ENCODE measurements around the gene MRPL54.

DNA sequence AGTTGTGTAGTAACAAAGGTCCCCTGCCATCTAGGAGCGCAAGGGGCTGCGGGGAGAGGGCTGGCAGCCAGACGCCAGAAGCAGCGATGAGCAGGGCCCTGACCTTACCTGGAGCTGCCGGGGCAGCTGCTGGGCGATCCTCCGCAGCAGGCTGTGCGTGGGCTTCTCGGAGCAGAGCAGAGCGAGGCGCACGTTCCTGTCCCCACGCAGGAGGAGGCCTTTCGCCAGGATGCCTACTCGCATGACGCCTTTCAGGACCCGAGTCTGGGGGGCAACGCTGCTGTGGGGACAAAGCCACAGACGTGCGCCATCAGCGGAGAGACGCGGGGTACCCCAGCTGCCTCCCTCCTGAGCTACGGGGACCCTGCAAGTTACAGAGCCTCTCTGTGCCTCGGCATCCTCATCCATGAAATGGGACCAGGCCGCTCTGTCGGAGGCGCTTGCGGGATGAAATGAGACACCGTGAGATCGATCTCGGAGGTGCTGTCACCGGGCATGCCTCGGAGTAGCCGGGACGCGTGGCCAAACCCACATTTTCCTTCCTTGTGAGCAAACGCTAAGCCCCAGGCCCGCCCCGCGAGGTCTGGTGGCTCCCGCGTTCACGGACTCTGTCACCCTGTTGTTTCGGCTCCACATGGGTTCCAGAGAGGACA lies 54.2 kb downstream of the MRPL54 start:
- no peak for TF ChIP-seq POLR2A (IDR thresholded peaks at IDR 0.05)
- TF ChIP-seq, protein P1, sequence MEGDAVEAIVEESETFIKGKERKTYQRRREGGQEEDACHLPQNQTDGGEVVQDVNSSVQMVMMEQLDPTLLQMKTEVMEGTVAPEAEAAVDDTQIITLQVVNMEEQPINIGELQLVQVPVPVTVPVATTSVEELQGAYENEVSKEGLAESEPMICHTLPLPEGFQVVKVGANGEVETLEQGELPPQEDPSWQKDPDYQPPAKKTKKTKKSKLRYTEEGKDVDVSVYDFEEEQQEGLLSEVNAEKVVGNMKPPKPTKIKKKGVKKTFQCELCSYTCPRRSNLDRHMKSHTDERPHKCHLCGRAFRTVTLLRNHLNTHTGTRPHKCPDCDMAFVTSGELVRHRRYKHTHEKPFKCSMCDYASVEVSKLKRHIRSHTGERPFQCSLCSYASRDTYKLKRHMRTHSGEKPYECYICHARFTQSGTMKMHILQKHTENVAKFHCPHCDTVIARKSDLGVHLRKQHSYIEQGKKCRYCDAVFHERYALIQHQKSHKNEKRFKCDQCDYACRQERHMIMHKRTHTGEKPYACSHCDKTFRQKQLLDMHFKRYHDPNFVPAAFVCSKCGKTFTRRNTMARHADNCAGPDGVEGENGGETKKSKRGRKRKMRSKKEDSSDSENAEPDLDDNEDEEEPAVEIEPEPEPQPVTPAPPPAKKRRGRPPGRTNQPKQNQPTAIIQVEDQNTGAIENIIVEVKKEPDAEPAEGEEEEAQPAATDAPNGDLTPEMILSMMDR (IDR thresholded peaks at IDR 0.05): no peak
- TF ChIP-seq POLR2AphosphoS5 (IDR thresholded peaks at IDR 0.05): no peak
- no peak for TF ChIP-seq EP300 (IDR thresholded peaks at IDR 0.05)
